HG03442 (cell line): ENCODE measurements around the gene PRMT7.

Source experiments
- ATAC-seq: cut with Tn5 transposase; IDR thresholded peaks from one replicate; pipeline ENCODE4 v1.9.1; 2021; ENCODE audit warnings: mild to moderate bottlenecking, moderate library complexity; ENCODE audit not compliant: unreplicated experiment

Gene PRMT7

GRCh38 chr16:68374246-68374805 is 63.5 kb downstream of the PRMT7 start:
- no peak for ATAC-seq

- ATAC-seq = no peak
These were observed 64.3 kb downstream of the PRMT7 start for GRCh38 chr16:68374961-68375660.

- ATAC-seq = no peak
These were observed 65.2 kb downstream of the PRMT7 start for GRCh38 chr16:68375801-68376536.

GRCh38 chr16:68376590-68376989 is 65.8 kb downstream of the PRMT7 start:
- ATAC-seq = no peak

- no peak for ATAC-seq
These were observed 66.4 kb downstream of the PRMT7 start for GRCh38 chr16:68377221-68377620.

GRCh38 chr16:68377667-68378393 is 67.0 kb downstream of the PRMT7 start:
- ATAC-seq = no peak

- no peak for ATAC-seq
These were observed 67.9 kb downstream of the PRMT7 start for GRCh38 chr16:68378436-68379415.

GRCh38 chr16:68379472-68380347 is 68.9 kb downstream of the PRMT7 start:
- no peak for ATAC-seq

GRCh38 chr16:68380348-68380670 is 69.5 kb downstream of the PRMT7 start:
- no peak for ATAC-seq

GRCh38 chr16:68380676-68381362 is 70.0 kb downstream of the PRMT7 start:
- ATAC-seq = no peak

GRCh38 chr16:68381363-68381724 is 70.5 kb downstream of the PRMT7 start:
- ATAC-seq = no peak

GRCh38 chr16:68382296-68382718 is 71.5 kb downstream of the PRMT7 start:
- ATAC-seq = peak; percentile 46

- ATAC-seq = no peak
These were observed 73.0 kb downstream of the PRMT7 start for GRCh38 chr16:68383858-68384257.

- ATAC-seq = no peak
These were observed 73.7 kb downstream of the PRMT7 start for GRCh38 chr16:68384288-68385161.

- ATAC-seq = no peak
These were observed 74.6 kb downstream of the PRMT7 start for GRCh38 chr16:68385371-68385770.

GRCh38 chr16:68386628-68387027 is 75.8 kb downstream of the PRMT7 start:
- no peak for ATAC-seq

GRCh38 chr16:68387301-68387700 is 76.5 kb downstream of the PRMT7 start:
- ATAC-seq = no peak

GRCh38 chr16:68388124-68388523 is 77.3 kb downstream of the PRMT7 start:
- no peak for ATAC-seq
